ENCODE measurements around the gene CD59.

CD59 gene

DNA sequence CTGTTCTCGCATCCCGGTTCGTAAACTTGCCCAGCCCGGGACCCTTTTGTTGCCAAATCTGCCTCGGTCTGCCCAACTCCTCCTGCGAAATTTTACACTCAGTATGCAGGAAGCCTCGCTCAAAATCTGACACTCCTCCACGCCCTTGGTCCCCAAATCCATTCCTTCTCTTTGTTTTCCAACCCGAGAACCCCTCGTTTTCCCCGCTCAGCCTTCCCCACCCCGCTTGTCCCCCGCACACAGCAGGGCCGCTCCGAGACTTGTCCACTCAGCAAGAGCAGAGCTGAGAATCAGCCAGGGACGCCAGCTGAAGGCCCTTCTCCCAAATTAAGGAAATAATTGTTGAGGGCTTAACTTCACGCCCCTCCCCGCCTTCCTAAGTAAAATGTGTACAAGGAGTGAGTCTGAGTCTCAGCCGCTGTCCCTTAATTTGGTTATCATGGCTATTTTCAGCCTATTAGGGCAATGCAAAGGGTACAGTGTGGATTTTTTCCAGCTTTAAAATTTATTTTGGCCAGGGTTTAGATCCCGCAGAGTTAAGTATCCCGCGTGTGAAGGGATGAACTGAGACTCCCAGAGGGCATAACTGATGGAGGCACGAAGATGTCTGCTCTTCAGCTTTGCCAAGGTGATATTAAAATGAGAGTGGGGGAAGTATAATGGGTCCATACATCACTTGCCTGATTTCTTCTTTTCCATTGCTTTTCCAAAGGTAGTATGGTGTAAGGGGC, 38.7 kb upstream of the CD59 start:
- peak overlapping the region; percentile 75; the same call in 1 of the 2 replicates for H3K27ac ChIP-seq
- TF ChIP-seq, protein P1, sequence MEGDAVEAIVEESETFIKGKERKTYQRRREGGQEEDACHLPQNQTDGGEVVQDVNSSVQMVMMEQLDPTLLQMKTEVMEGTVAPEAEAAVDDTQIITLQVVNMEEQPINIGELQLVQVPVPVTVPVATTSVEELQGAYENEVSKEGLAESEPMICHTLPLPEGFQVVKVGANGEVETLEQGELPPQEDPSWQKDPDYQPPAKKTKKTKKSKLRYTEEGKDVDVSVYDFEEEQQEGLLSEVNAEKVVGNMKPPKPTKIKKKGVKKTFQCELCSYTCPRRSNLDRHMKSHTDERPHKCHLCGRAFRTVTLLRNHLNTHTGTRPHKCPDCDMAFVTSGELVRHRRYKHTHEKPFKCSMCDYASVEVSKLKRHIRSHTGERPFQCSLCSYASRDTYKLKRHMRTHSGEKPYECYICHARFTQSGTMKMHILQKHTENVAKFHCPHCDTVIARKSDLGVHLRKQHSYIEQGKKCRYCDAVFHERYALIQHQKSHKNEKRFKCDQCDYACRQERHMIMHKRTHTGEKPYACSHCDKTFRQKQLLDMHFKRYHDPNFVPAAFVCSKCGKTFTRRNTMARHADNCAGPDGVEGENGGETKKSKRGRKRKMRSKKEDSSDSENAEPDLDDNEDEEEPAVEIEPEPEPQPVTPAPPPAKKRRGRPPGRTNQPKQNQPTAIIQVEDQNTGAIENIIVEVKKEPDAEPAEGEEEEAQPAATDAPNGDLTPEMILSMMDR (conservative IDR thresholded peaks at IDR 0.05): no peak
- TF ChIP-seq ZFX (IDR thresholded peaks at IDR 0.05): no peak

DNA sequence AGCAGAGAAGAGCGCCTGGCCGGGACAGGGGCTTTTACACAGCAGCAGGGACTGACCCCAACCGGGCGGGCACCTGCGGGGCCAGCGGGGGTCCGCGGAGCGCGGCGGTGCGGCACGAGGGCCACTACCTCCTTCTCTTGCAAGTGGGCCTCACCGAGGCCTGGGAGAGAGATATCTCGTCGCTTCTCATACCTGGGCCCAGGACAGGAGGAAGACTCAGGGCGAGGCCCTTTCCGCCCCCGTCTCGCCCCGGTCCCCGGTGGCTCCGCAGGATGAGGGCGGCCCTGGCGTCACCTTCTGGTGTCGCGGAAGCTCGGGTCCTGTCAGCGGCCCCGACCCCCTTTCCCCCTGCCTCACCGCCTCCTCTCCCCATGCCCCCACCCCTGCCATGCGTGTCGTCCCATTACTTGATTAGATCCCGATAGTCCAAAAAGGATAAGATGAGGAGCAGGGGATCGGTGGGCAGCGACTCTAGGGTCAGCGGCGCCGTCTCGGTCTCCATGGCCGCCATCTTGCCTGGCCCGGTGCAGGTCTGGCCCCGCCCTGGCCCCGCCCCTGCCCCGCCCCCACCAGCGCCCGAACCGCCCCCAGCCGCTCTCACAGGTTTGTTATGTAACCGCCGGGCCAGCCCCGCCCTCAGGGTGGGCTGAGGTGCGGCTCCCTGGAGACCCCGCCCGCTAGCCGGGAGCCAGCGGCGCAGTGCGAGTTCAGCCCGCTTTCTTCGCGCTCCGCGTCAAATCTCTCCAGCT, 37.9 kb upstream of the CD59 start, which contains the start of gene FBXO3:
TSS of gene FBXO3 (minus strand) at position 534 of the 749 bp plus-strand sequence. CDS start at position 511, 23 bp downstream.
- peak within 1 kb of the TSS; percentile 75 for H3K27ac ChIP-seq
- TF ChIP-seq, protein P1 (conservative IDR thresholded peaks at IDR 0.05): no peak
- peak; percentile 88 for TF ChIP-seq ZFX (IDR thresholded peaks at IDR 0.05)

DNA sequence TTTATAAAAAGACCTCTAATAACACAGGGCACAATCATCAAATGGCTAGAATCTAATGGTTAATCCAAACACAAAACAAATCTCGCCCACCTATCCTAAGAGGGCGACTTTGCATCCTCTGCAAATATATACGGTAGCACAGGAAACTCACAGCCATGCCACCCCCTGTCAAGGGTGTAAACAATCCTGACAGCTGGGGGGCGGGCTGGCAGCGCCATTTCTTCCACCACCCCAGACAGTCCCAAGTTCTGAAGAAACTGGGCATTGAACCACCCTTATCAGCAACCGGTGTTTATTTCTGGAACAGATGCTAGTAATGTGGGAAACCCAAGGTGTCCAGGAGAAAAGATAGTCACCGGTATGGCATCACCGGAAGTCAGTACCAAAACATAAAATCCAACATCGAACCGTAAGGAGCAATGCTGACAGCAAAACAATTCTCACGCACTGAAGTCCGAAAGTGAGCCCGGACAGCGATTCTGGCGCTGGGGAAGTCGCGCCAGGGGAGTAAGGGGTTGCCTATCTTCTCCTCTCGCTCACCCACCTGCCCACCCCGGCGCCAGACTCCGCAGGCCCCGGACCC, 37.3 kb upstream of the CD59 start:
- no peak for TF ChIP-seq ZFX (IDR thresholded peaks at IDR 0.05)
- TF ChIP-seq, protein P1 (conservative IDR thresholded peaks at IDR 0.05): no peak
- H3K27ac ChIP-seq: peak overlapping the region; percentile 75

DNA sequence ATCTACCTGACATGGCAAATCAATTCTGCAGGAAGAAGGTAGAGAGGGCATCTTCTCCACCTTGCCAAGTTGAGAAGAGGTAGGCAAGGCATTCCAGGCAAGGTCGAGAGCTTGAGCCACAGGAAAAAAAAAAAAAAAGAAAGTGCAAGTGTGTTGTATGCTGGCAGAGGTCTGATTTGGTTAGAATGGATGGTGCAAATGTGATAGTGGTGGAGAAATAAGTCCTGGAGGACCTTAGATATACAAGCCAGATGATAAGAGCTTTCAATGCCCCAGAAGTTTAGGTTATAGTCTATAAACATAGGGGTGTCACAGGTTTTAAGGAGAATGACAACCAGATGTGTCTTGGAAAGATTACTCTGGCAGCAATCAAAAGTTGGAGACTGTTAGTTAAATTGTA, 36.6 kb upstream of the CD59 start:
- no peak overlapping the region for H3K27ac ChIP-seq
- TF ChIP-seq ZFX (IDR thresholded peaks at IDR 0.05): no peak
- TF ChIP-seq, protein P1 (conservative IDR thresholded peaks at IDR 0.05): no peak

DNA sequence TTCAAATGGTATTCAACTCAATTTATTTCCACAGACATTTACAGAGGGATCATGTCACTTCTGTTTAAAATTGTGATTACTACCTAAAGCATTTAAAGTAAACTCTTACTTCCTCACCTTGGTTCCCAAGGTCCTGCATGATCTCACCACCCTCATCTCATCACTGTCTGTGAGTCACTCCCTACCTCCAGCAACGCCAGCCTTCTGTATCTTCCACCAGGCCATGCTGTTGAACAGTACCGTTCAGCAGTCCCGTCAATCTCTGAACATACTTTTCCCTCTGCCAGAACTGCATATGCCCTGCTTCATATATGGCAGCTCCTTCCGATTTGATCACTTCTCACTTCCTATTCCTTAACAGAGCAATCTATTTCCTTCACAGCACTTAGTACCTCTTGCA, 36.1 kb upstream of the CD59 start:
- TF ChIP-seq ZFX (IDR thresholded peaks at IDR 0.05): no peak
- no peak overlapping the region for H3K27ac ChIP-seq

DNA sequence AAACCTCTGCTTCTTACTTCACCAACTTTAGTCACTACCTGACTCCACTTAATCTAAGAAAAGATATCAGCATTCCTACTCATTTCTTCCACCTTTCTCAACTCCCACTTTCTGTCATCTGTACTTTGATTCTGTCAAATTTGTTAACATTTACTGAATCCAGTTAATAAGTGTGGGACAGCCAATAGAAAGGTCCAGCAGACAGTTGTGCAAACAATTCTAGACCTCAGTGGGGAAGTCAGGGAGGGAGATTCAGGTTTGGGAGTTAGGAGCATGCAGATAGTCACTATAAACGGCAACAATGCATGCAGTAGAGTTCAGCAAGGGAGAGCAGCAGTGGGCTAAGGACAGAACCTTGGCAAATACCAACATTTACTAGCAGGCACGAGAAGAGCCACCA, 34.0 kb upstream of the CD59 start:
- no peak for TF ChIP-seq ZFX (IDR thresholded peaks at IDR 0.05)
- no peak overlapping the region for H3K27ac ChIP-seq

DNA sequence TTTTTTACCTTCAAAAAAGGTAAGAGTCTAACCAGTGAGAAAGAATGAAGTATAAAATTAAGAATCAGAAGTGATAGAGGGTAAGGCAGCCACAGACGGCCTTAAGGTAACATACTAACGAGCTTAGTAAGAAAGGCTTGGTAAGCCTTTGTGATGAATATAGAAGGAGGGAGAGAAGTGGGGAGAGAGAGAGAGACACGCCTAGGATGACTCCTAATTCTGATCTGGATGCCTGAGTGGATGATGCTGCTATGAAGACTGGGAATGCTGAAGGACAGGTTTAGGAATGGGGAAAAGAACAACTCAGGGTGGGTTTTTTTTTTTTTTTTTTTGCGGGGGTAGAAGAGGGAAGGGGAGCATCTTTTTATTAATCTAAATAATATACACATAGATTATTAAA, 33.3 kb upstream of the CD59 start:
- TF ChIP-seq, protein P1 (conservative IDR thresholded peaks at IDR 0.05): no peak
- TF ChIP-seq ZFX (IDR thresholded peaks at IDR 0.05): no peak
- H3K27ac ChIP-seq: no peak overlapping the region

DNA sequence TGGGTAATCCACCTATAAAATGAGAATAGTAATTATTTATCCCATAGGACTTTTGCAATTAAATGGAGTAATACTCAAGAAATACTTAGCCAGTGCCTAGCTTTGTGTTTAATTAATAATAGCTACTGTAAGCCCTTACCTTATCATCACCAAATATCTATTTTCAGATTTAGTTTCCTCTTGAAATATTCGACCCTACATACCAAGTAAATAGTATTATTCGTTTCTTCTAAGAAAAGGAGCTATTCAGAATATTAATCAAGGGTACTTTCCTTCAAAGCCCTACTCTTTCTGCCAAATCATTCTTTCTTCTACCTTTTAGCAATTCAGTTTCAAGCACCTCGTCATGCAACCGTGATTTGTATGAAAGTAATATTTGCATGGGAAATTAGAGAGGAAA, 31.4 kb upstream of the CD59 start:
- no peak for TF ChIP-seq ZFX (IDR thresholded peaks at IDR 0.05)
- TF ChIP-seq, protein P1 (conservative IDR thresholded peaks at IDR 0.05): no peak

More for the DNA sequence above, 31.4 kb upstream of the CD59 start:
- H3K27ac ChIP-seq: no peak overlapping the region
